Brain microvascular endothelial cell (primary cell): ENCODE measurements around the gene WFIKKN2.

ENCODE experiments used
- DNase-seq: peaks from one replicate; pipeline ENCODE4 v3.0.0-alpha.2; 2020
- H3K27ac ChIP-seq: fragments of 250-450 bp; sonication (Bioruptor Pico); 2 replicates; pipeline ENCODE4 v1.5.1; 2020; ENCODE audit warnings: mild to moderate bottlenecking, moderate library complexity
- H3K27me3 ChIP-seq: fragments of 250-450 bp; sonication (Bioruptor Pico); replicated peaks from 2 replicates; pipeline ENCODE4 v1.5.1; 2020; ENCODE audit warnings: mild to moderate bottlenecking
- H3K36me3 ChIP-seq: fragments of 250-450 bp; sonication (Bioruptor Pico); replicated peaks from 2 replicates; pipeline ENCODE4 v1.5.1; 2020; ENCODE audit warnings: mild to moderate bottlenecking
- H3K4me3 ChIP-seq: 2 replicates; pipeline ENCODE4 v1.5.1; 2011; ENCODE audit warnings: low read depth, mild to moderate bottlenecking, control low read depth, low read length, moderate library complexity
- CTCF ChIP-seq: IDR thresholded peaks from 2 replicates; pipeline ENCODE4 v1.5.1; 2011; ENCODE audit warnings: low read depth, mild to moderate bottlenecking, moderate library complexity, low read length, control low read depth, inconsistent platforms; ENCODE audit errors: missing control alignments
- in situ Hi-C: cut with HindIII; loops from 2 replicates; pipeline ENCODE4 v1.10.0; 2017; ENCODE audit warnings: low sequenced_read_pairs, low pct_ligation_motif_present

WFIKKN2 gene

GRCh38 chr17:50816271-50816670 lies 19.1 kb upstream of the WFIKKN2 start:
- Histone ChIP-seq H3K27ac (no peak overlapping the region), H3K4me3 (no peak overlapping the region), H3K36me3 (no peaks in the 10 kb centered on the region), H3K27me3 (no peaks in the 10 kb centered on the region)
- DNase-seq, result no peak
- in situ Hi-C loops, result no loop called here
- TF ChIP-seq CTCF, result no peak

- TF ChIP-seq CTCF, result peak; percentile 85
- DNase-seq, result no peak
- Histone ChIP-seq H3K36me3 (no peaks in the 10 kb centered on the region), H3K4me3 (no peak overlapping the region), H3K27ac (no peak overlapping the region), H3K27me3 (no peaks in the 10 kb centered on the region)
- in situ Hi-C loops, result no loop called here
Measured at GRCh38 chr17:50816771-50817751, 18.3 kb upstream of the WFIKKN2 start.

GRCh38 chr17:50817838-50818237 lies 17.5 kb upstream of the WFIKKN2 start:
- H3K4me3 ChIP-seq, result no peak overlapping the region

GRCh38 chr17:50818261-50818660 lies 17.1 kb upstream of the WFIKKN2 start:
- Histone ChIP-seq H3K27me3 (no peaks in the 10 kb centered on the region), H3K4me3 (no peak overlapping the region), H3K36me3 (no peaks in the 10 kb centered on the region), H3K27ac (no peak overlapping the region)
- TF ChIP-seq CTCF, result no peak
- in situ Hi-C loops, result no loop called here
- no peak for DNase-seq

More at GRCh38 chr17:50817838-50818237, 17.5 kb upstream of the WFIKKN2 start:
- in situ Hi-C loops, result no loop called here
- H3K36me3 ChIP-seq, result no peaks in the 10 kb centered on the region
- peak; percentile 36 for DNase-seq
- no peak overlapping the region for H3K27ac ChIP-seq
- H3K27me3 ChIP-seq, result no peaks in the 10 kb centered on the region
- no peak for TF ChIP-seq CTCF

- in situ Hi-C loops, result no loop called here
- no peak overlapping the region for H3K27ac ChIP-seq
- DNase-seq, result no peak
- H3K4me3 ChIP-seq, result no peak overlapping the region
- H3K36me3 ChIP-seq, result no peaks in the 10 kb centered on the region
- no peak for TF ChIP-seq CTCF
- no peaks in the 10 kb centered on the region for H3K27me3 ChIP-seq
Measured at GRCh38 chr17:50818921-50819657, 16.3 kb upstream of the WFIKKN2 start.
